ENCODE measurements around the gene SORCS3. TPM values are rescaled to one million over a fixed set of nuclear protein-coding genes. Genes with fewer than 3 reads are reported as not detected.

SORCS3 gene
- polyA plus RNA-seq, 3 donors = not detected

GRCh38 chr10:104834580-104834979 lies 193.5 kb downstream of the SORCS3 start:
- no peak for TF ChIP-seq CTCF (IDR thresholded peaks at IDR 0.05)
- no peaks in the 10 kb centered on the region for H3K36me3 Mint-ChIP-seq
- H3K4me3 ChIP-seq (replicated peaks in 1 of 3; ENCODE audit: low read depth in 2 of 3, low read length in 3 of 3) = no peak overlapping the region

GRCh38 chr10:104835422-104835821 lies 194.3 kb downstream of the SORCS3 start:
- H3K27ac Mint-ChIP-seq = no peak overlapping the region
- no CpG with 5 or more reads among the region's 2 CpGs for WGBS (ENCODE audit: insufficient coverage)

More at GRCh38 chr10:104834580-104834979, 193.5 kb downstream of the SORCS3 start:
- Mint-ChIP-seq H3K27ac (no peak overlapping the region), H3K27me3 (ENCODE audit: low read depth in 3 of 3) (peaks cover 0 to 4% (median 3%) of the 10 kb centered on the region in 3 donors), H3K4me3 (no peak overlapping the region), H3K4me1 (no peaks in the 10 kb centered on the region), H3K9me3 (peaks cover 0 to 6% (median 0%) of the 10 kb centered on the region in 7 donors)
- H3K9ac ChIP-seq (ENCODE audit: insufficient read depth, low read length, poor library complexity, severe bottlenecking) = no peak overlapping the region
- no peaks in the 10 kb centered on the region for H3K27me3 ChIP-seq (ENCODE audit: control insufficient read depth in 2 of 2, insufficient read depth in 2 of 2, low read length in 2 of 2)
- H4K20me1 ChIP-seq (ENCODE audit: insufficient read depth, low read length) = no peaks in the 10 kb centered on the region
- no peaks in the 10 kb centered on the region for H3K36me3 ChIP-seq (replicated peaks in 1 of 2; ENCODE audit: control insufficient read depth in 1 of 2, insufficient read depth in 2 of 2, low read length in 2 of 2)
- H3K4me1 ChIP-seq (ENCODE audit: control insufficient read depth in 1 of 2, insufficient read depth in 2 of 2, low read length in 2 of 2) = no peaks in the 10 kb centered on the region
- intact Hi-C loops (cut with micrococcal nuclease) = no loop called here
- no peak overlapping the region for H3K27ac ChIP-seq (ENCODE audit: low read depth in 1 of 2, low read length in 2 of 2)
- H2AFZ ChIP-seq (ENCODE audit: insufficient read depth, low read depth, low read length, poor library complexity, severe bottlenecking) = no peak overlapping the region
- H3K79me2 ChIP-seq (ENCODE audit: insufficient read depth, low read length) = no peaks in the 10 kb centered on the region
- H3K9me3 ChIP-seq (replicated peaks in 1 of 2; ENCODE audit: control insufficient read depth in 1 of 2, insufficient read depth in 1 of 2, low read length in 2 of 2) = no peaks in the 10 kb centered on the region
- no CpG with 5 or more reads among the region's 1 CpG for WGBS (ENCODE audit: insufficient coverage)
- no peak overlapping the region for H3K4me2 ChIP-seq (replicated peaks; ENCODE audit: extremely low read depth, low read length, poor library complexity, severe bottlenecking)
- DNase-seq = no peak

More at GRCh38 chr10:104835422-104835821, 194.3 kb downstream of the SORCS3 start:
- H4K20me1 ChIP-seq (ENCODE audit: insufficient read depth, low read length) = no peaks in the 10 kb centered on the region
- H3K9me3 Mint-ChIP-seq = peaks cover 0 to 2% (median 0%) of the 10 kb centered on the region in 7 donors
- H3K27me3 Mint-ChIP-seq (ENCODE audit: low read depth in 3 of 3) = peaks cover 0 to 3% (median 0%) of the 10 kb centered on the region in 3 donors
- no peaks in the 10 kb centered on the region for H3K27me3 ChIP-seq (ENCODE audit: control insufficient read depth in 2 of 2, insufficient read depth in 2 of 2, low read length in 2 of 2)
- H3K36me3 Mint-ChIP-seq = no peaks in the 10 kb centered on the region
- no peaks in the 10 kb centered on the region for H3K79me2 ChIP-seq (ENCODE audit: insufficient read depth, low read length)
- intact Hi-C loops (cut with micrococcal nuclease) = no loop called here
- no peak overlapping the region for H3K27ac ChIP-seq (ENCODE audit: low read depth in 1 of 2, low read length in 2 of 2)
- no peak overlapping the region for H3K4me3 Mint-ChIP-seq
- no peaks in the 10 kb centered on the region for H3K4me1 Mint-ChIP-seq
- H3K9ac ChIP-seq (ENCODE audit: insufficient read depth, low read length, poor library complexity, severe bottlenecking) = no peak overlapping the region
- no peaks in the 10 kb centered on the region for H3K9me3 ChIP-seq (replicated peaks in 1 of 2; ENCODE audit: control insufficient read depth in 1 of 2, insufficient read depth in 1 of 2, low read length in 2 of 2)
- TF ChIP-seq CTCF (IDR thresholded peaks at IDR 0.05) = no peak
- DNase-seq = no peak
- H3K36me3 ChIP-seq (replicated peaks in 1 of 2; ENCODE audit: control insufficient read depth in 1 of 2, insufficient read depth in 2 of 2, low read length in 2 of 2) = no peaks in the 10 kb centered on the region
- no peaks in the 10 kb centered on the region for H3K4me1 ChIP-seq (ENCODE audit: control insufficient read depth in 1 of 2, insufficient read depth in 2 of 2, low read length in 2 of 2)
- H3K4me3 ChIP-seq (replicated peaks in 1 of 3; ENCODE audit: low read depth in 2 of 3, low read length in 3 of 3) = no peak overlapping the region
- no peak overlapping the region for H3K4me2 ChIP-seq (replicated peaks; ENCODE audit: extremely low read depth, low read length, poor library complexity, severe bottlenecking)
- no peak overlapping the region for H2AFZ ChIP-seq (ENCODE audit: insufficient read depth, low read depth, low read length, poor library complexity, severe bottlenecking)
